ENCODE results near the gene CFB. TPM values are rescaled to one million over a fixed set of nuclear protein-coding genes. Genes with fewer than 3 reads are reported as not detected.

Gene CFB
- total and polyA plus RNA-seq, 9 of the 15 experiments (the other 6 are each of a cell fraction or from before 2014, with no cell fraction given), result 0.08 to 0.91 (median 0.22) TPM; not detected in 4

DNA sequence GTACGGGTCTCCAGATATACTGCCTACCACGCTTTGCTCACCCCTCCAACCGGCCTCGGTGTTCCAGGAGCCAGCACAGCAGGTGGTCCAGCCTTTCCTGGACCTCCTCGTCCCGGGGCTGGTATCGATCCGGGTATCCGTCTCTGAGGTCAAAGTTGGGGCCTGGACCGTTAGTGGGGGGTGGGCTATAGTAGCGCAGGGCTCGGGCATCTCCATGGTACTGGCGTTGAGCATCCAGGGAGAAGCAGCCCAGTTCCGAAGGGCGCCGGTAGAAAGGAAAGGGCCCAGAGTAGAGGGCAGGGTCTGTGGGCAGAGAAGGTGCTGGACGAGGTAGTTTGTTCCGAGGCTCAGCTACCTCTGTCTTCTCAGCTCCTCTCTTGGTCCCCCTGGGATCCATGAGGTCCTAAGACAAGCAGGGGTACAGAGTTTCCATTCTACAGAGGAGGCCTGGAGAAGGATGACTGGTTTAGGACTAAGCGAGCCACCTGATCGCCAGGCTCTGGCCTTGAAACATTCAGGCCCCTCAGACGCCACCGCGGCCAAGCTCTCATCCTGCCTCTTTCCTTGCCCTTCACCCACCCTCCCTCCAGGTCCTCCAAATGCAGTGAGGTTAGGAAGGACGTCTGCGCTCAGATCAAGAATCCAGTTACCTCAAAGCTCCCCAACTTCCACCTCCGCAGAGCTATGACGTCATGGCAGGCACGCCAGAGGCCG is 25.5 kb downstream of the CFB start (continued):
- peak; percentile 31 for TF ChIP-seq CHD1 (IDR thresholded peaks at IDR 0.05; ENCODE audit: low read length)
- TF ChIP-seq ERF (CRISPR knock-in tag; IDR thresholded peaks at IDR 0.05), result 0 out of 2 replicates have a peak, but pooled peaks have one; percentile 61
- peak; percentile 86; the same call in 1 of the 2 replicates for TF ChIP-seq DMBX1 (CRISPR knock-in tag; IDR thresholded peaks at IDR 0.05; ENCODE audit: borderline replicate concordance)
- no peak for TF ChIP-seq RB1 (IDR thresholded peaks at IDR 0.05; ENCODE audit: low read depth)
- no peak for TF ChIP-seq FOXJ2 (tag; IDR thresholded peaks at IDR 0.05)
- no peak for TF ChIP-seq CBFB (CRISPR knock-in tag; IDR thresholded peaks at IDR 0.05)
- peak; percentile 56 for TF ChIP-seq SNRNP70 (optimal IDR thresholded peaks at IDR 0.05; ENCODE audit: low read depth, low read length)
- peak; percentile 22; the same call in 1 of the 2 replicates for TF ChIP-seq PPARD (CRISPR knock-in tag; IDR thresholded peaks at IDR 0.05)
- TF ChIP-seq, protein P1, sequence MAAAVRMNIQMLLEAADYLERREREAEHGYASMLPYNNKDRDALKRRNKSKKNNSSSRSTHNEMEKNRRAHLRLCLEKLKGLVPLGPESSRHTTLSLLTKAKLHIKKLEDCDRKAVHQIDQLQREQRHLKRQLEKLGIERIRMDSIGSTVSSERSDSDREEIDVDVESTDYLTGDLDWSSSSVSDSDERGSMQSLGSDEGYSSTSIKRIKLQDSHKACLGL (CRISPR knock-in tag; IDR thresholded peaks at IDR 0.05; ENCODE audit: borderline replicate concordance, poor library complexity, severe bottlenecking), result no peak
- peak; percentile 2; the same call in 1 of the 2 replicates for TF ChIP-seq TFE3 (CRISPR knock-in tag; IDR thresholded peaks at IDR 0.05)
- TF ChIP-seq CUX1 (CRISPR knock-in tag; IDR thresholded peaks at IDR 0.05), result peak; percentile 84; the same call in 1 of the 2 replicates
- TF ChIP-seq ETV1 (tag; conservative IDR thresholded peaks at IDR 0.05; ENCODE audit: low read depth), result peak; percentile 25; the same call in 1 of the 2 replicates
- TF ChIP-seq RHOXF2B (CRISPR knock-in tag; conservative IDR thresholded peaks at IDR 0.05), result 0 out of 2 replicates have a peak, but pooled peaks have one; percentile 58
- TF ChIP-seq MECOM (CRISPR knock-in tag; IDR thresholded peaks at IDR 0.05), result 0 out of 2 replicates have a peak, but pooled peaks have one; percentile 58
- TF ChIP-seq STAT5A (IDR thresholded peaks at IDR 0.05; ENCODE audit: borderline replicate concordance, low read length), result no peak; the same call in 1 of the 2 replicates
- TF ChIP-seq ZNF431 (CRISPR knock-in tag; IDR thresholded peaks at IDR 0.05), result peak; percentile 27; the same call in 1 of the 2 replicates
- TF ChIP-seq ZNF583 (CRISPR knock-in tag; IDR thresholded peaks at IDR 0.05), result peak; percentile 86
- TF ChIP-seq HNRNPLL (IDR thresholded peaks at IDR 0.05; ENCODE audit: low read depth, low read length, poor library complexity, severe bottlenecking), result no peak
- TF ChIP-seq TSC22D4 (tag; IDR thresholded peaks at IDR 0.05), result no peak
- peak; percentile 56; the same call in 1 of the 2 replicates for TF ChIP-seq ZNF707 (CRISPR knock-in tag; conservative IDR thresholded peaks at IDR 0.05)
- peak; percentile 59; the same call in 1 of the 2 replicates for TF ChIP-seq NFIX (CRISPR knock-in tag; IDR thresholded peaks at IDR 0.05; ENCODE audit: low read depth)
